ENCODE measurements around the gene FGFR2. TPM values are rescaled to one million over a fixed set of nuclear protein-coding genes. Genes with fewer than 3 reads are reported as not detected.

FGFR2 gene
- total RNA-seq, 4 donors from 2014 or later: 105 to 222 (median 155) TPM

DNA sequence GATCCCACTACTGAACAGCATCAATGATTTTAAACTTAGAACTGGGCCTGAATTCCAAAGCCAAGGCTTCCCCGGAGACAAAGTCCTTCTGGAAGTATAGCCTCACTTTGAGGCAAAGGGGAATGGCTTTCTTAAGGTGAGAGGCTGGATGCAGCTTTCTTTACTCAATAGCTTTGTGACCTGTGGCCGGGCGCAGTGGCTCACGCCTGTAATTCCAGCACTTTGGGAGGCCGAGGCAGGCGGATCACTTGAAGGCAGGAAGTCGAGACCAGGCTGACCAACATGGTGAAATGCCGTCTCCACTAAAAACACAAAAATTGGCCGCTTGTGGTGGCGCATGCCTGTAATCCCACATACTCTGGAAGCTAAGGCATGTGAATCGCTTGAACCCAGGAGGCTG is 3.2 kb upstream of the FGFR2 start:
- TF ChIP-seq POLR2AphosphoS5 (IDR thresholded peaks at IDR 0.05) (no peak), POLR2A (IDR thresholded peaks at IDR 0.05) (no peak)
- H3K27me3 ChIP-seq: peaks cover 24% of the 10 kb centered on the region
- peaks cover 17% of the 10 kb centered on the region for H3K4me1 ChIP-seq

DNA sequence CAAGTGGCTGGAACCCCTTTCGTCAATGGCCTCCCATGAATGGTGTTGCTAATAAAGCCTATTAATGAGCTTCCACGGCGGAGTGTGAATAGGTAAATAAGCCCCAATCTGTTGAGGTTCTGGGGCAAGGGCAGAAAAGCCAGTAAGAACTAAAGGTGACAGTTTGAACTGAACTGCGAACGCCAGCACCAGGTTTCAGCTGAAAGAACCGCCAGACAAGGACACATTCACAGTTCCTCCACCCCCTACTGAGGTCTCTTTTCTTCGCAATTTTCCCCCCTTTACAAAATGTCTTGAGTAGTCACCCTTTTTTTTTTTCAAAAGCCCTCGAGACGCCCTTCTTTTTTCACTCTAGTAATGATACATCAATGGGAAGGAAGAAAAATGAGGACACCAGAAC is 2.4 kb upstream of the FGFR2 start:
- DNase-seq (ENCODE audit: low spot score in 2 of 2): peak in 1 of 2 donors; percentile 24
- H3K4me3 ChIP-seq: no peak overlapping the region
- TF ChIP-seq POLR2AphosphoS5 (IDR thresholded peaks at IDR 0.05): no peak
- TF ChIP-seq EP300 (IDR thresholded peaks at IDR 0.05): no peak
- no peak for TF ChIP-seq POLR2A (IDR thresholded peaks at IDR 0.05)
- TF ChIP-seq, protein P1, sequence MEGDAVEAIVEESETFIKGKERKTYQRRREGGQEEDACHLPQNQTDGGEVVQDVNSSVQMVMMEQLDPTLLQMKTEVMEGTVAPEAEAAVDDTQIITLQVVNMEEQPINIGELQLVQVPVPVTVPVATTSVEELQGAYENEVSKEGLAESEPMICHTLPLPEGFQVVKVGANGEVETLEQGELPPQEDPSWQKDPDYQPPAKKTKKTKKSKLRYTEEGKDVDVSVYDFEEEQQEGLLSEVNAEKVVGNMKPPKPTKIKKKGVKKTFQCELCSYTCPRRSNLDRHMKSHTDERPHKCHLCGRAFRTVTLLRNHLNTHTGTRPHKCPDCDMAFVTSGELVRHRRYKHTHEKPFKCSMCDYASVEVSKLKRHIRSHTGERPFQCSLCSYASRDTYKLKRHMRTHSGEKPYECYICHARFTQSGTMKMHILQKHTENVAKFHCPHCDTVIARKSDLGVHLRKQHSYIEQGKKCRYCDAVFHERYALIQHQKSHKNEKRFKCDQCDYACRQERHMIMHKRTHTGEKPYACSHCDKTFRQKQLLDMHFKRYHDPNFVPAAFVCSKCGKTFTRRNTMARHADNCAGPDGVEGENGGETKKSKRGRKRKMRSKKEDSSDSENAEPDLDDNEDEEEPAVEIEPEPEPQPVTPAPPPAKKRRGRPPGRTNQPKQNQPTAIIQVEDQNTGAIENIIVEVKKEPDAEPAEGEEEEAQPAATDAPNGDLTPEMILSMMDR (IDR thresholded peaks at IDR 0.05): no peak
- H3K36me3 ChIP-seq: no peaks in the 10 kb centered on the region
- 79% methylated on average over 9 of the region's 9 CpGs for WGBS
- H3K4me1 ChIP-seq: peaks cover 23% of the 10 kb centered on the region
- no peaks in the 10 kb centered on the region for H3K9me3 ChIP-seq
- peaks cover 22% of the 10 kb centered on the region for H3K27me3 ChIP-seq
- H3K27ac ChIP-seq: no peak overlapping the region

More for the DNA sequence above, 3.2 kb upstream of the FGFR2 start:
- Histone ChIP-seq H3K36me3 (no peaks in the 10 kb centered on the region), H3K27ac (no peak overlapping the region), H3K4me3 (no peak overlapping the region), H3K9me3 (no peaks in the 10 kb centered on the region)
- WGBS: 85% methylated on average over 11 of the region's 11 CpGs
- DNase-seq (ENCODE audit: low spot score in 2 of 2): peak in 1 of 2 donors; percentile 22

DNA sequence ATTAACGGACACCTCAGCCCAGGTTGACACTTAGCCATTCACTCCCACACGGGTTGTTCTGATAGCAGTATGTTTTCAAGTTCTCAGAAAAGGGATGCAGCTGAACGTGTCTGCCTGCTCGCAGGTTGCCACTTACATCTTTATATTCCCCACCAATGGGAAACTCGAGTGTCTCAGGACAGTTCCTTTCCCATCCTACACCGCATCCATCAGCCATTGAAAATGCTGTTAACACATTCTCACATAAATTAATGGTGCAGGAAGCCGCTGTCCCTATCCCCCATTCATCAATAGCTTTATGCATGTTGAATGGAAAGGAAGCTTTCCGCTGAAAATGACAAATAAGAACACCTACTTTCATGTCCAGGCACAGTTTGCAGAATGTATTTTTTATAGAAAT is 1.7 kb upstream of the FGFR2 start:
- H3K9me3 ChIP-seq: no peaks in the 10 kb centered on the region
- peak in 1 of 2 donors; percentile 7 for DNase-seq (ENCODE audit: low spot score in 2 of 2)
- H3K4me3 ChIP-seq: no peak overlapping the region
- no peak overlapping the region for H3K27ac ChIP-seq
- H3K36me3 ChIP-seq: no peaks in the 10 kb centered on the region
- TF ChIP-seq POLR2AphosphoS5 (IDR thresholded peaks at IDR 0.05) (no peak), EP300 (IDR thresholded peaks at IDR 0.05) (no peak), POLR2A (IDR thresholded peaks at IDR 0.05) (no peak)
- TF ChIP-seq, protein P1 (IDR thresholded peaks at IDR 0.05): no peak
- H3K4me1 ChIP-seq: peaks cover 30% of the 10 kb centered on the region
- WGBS: 74% methylated on average over 8 of the region's 8 CpGs
- H3K27me3 ChIP-seq: peaks cover 22% of the 10 kb centered on the region

DNA sequence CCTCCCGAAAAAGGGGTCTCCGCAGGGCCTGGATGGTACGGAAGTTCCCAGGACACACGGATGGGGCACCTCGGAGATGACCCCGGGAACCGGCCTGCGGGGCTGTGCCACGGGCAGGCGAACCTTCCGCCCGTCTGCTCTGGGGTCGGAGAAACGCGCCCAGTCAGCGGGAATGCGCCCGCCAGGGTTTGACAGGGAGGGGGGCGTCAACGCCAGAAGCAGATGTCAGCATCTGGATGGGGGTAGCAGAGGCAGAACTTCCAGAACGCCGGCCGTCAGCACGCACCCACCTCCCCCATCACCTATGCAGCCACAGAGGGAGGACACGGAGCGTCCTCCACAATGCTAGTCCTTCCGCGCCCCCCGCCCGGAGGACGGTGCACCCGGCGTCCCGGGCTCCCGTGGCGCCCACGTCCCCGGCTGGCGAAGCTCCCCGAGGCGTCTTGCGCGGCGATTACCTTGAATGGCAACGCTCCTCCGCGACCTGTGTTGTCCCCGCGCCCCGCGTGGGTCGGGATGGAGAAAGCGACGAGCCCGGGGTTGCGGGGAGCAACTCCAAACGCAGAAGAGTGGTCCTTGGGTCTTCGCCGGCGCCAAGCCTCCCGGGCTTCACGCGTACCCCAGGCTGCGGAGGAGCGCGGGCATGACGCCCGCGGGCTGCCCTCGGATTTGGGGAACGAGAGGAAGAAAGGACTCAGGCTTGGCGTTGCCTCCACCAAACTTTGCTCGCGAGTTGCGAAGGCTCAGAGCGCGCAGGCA is 561 bp downstream of the FGFR2 start:
- Histone ChIP-seq H3K27ac (peak overlapping the region; percentile 94), H3K9me3 (no peaks in the 10 kb centered on the region), H3K4me3 (peak overlapping the region; percentile 79), H3K27me3 (peaks cover 22% of the 10 kb centered on the region), H3K4me1 (peaks cover 51% of the 10 kb centered on the region), H3K36me3 (no peaks in the 10 kb centered on the region)
- TF ChIP-seq POLR2AphosphoS5 (IDR thresholded peaks at IDR 0.05) (no peak), EP300 (IDR thresholded peaks at IDR 0.05) (no peak), POLR2A (IDR thresholded peaks at IDR 0.05) (no peak)
- TF ChIP-seq, protein P1 (IDR thresholded peaks at IDR 0.05): no peak
- DNase-seq (ENCODE audit: low spot score in 2 of 2): peak in 1 of 2 donors; percentile 71
- WGBS: 2% methylated on average over 49 of the region's 77 CpGs

DNA sequence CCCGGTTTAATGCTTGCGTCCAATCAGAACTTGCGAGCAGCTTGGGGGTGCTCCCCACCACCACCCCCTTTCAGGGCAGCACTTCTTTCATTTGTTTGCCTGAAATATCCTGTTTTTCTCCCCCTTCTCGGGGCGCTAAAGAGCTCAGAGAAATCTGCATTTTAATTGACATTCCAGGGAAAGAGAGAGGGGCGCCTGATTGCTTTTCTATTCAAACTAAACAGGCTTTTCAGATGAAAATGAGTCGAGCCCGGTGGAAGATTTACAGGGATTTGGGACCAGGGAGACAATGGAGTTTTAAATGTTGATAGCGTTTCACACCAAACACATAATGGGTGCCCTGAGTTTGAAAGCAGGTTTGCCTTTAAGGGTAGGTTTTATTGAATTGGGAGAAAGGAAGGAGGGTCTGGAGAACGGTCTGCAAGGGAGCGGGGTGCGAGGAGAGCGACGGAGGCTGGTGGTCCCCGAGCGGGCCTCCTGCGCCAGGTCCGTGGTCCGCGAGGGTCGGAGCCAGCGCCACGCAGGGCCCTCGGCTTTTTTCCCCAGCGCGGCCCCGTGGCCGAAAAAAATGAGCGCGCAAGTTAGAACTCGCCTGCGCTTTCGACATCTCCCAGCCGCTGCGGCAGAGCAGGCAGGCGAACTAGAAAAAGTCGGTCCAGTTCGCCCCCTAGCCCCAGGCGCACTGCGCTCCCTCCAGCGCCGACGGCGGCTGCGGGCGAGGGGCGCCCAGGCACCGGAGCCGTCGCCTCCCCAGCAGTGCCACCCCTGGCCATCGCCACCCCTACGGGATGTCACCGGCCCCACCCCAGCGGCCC is 1.3 kb downstream of the FGFR2 start:
- no peak for DNase-seq (ENCODE audit: low spot score in 2 of 2)

More for the DNA sequence above, 1.3 kb downstream of the FGFR2 start:
- peaks cover 22% of the 10 kb centered on the region for H3K27me3 ChIP-seq
- no peaks in the 10 kb centered on the region for H3K9me3 ChIP-seq
- H3K4me3 ChIP-seq: peak overlapping the region; percentile 79
- H3K36me3 ChIP-seq: no peaks in the 10 kb centered on the region
- H3K4me1 ChIP-seq: peaks cover 59% of the 10 kb centered on the region
- peak overlapping the region; percentile 94 for H3K27ac ChIP-seq
- TF ChIP-seq, protein P1 (IDR thresholded peaks at IDR 0.05): no peak
- peak in 1 of 3 donors; percentile 38 for TF ChIP-seq POLR2AphosphoS5 (IDR thresholded peaks at IDR 0.05)
- 4% methylated on average over 37 of the region's 54 CpGs for WGBS

Measured in suprapubic skin (tissue), 4 donors.